Measurements from ENCODE around the gene ABRAXAS1. TPM values are rescaled to one million over a fixed set of nuclear protein-coding genes. Genes with fewer than 3 reads are reported as not detected.

Gene ABRAXAS1
- total RNA-seq, 1 experiment from 2014 or later, result 14.2 TPM

DNA sequence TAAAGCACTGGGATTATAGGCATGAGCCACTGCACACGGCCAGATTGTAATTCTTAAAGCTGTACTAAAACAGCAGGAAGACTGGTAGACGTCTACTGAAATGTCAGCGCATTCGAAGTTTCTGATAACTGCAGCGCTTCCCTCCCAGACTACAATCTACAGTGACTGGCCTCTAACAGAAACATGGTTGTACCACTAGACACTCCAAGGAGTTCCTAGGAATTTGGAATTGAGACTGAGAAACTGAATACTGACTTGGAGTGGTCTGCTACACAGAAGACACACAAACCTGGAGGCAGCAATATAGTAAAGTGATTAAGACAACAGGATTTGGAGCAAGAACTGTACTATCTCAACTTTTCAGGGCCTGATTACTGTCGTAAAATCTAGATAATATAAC lies 30.2 kb downstream of the ABRAXAS1 start:
- DNase-seq (ENCODE audit: low read depth), result peak; percentile 8

- DNase-seq (ENCODE audit: low read depth), result no peak
Observed at GRCh38 chr4:83449009-83449408, 35.9 kb downstream of the ABRAXAS1 start.

DNA sequence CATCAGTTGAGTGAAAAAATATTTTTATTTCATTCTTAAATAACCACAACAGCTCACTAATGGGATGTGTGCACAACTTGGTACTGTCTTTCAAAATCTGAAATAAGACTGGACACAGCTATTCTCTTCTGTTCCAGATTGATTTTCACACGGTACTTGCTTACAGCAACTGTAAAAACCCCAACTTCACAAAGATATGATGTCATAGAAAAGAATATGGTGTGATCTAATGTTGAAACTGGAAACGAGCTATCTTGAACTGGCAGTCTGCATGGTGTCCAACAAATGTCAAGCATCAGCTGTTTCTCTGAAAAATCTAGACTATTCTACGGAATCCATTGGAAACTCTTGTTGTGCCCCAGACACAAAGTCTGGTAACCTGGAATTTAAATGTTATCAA lies 44.0 kb downstream of the ABRAXAS1 start:
- DNase-seq (ENCODE audit: low read depth), result no peak

DNA sequence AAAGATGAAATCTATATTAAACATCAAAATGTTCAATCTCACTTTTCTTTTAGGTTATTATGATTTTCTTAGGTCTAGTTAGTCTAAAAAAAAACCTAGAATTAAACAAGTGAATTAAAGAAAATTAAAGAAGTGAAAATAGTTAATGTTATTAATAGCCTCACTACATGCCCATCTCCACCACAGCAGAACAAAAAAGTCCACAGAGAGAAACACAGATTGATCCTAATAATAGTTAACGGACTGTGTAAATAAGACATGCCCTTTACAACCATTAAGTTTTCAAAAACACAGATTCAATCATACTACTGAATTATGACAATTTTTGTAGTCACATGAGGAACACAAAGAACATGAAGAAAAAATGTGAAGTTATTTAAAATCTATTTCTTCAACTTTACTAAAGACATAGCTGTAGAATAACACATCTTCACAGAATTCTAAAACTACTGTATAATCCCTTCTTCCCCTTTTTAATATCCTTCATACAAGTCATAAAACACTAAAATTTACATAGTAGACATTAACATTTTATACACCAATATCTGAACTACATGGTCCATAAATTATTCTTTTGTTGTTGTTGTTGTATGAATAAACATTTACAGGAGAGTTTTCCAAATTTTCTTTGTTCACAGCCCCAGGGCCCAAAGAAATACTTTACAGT lies 44.6 kb downstream of the ABRAXAS1 start:
- DNase-seq (ENCODE audit: low read depth), result no peak

DNA sequence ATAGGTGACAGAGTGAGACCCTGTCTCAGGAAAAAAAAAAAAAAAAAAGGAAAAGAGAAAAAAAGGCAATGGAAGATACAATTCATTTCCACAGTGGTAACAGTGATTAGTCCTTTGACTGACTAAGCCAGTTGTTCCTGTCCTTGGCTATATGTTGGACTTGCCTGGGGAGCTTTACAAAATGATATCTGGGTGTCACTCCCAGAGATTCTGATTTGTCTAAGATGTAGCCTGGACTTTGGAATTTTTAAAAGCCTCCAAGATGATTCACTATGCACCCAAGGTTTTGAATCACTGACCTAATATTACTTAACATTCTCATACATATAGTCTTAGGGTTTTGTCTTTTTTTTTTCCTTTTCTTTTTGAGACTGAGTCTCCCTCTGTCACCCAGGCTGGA lies 46.2 kb downstream of the ABRAXAS1 start:
- DNase-seq (ENCODE audit: low read depth), result peak; percentile 4

- DNase-seq (ENCODE audit: low read depth), result no peak
Observed at GRCh38 chr4:83436680-83437079, 48.2 kb downstream of the ABRAXAS1 start.

GRCh38 chr4:83431200-83431599 lies 53.7 kb downstream of the ABRAXAS1 start:
- no peak for DNase-seq (ENCODE audit: low read depth)

- no peak for DNase-seq (ENCODE audit: low read depth)
Observed at GRCh38 chr4:83418211-83418610, 66.7 kb downstream of the ABRAXAS1 start.

- no peak for DNase-seq (ENCODE audit: low read depth)
Observed at GRCh38 chr4:83417566-83417965, 67.3 kb downstream of the ABRAXAS1 start.

- peak; percentile 54 for DNase-seq (ENCODE audit: low read depth)
Observed at GRCh38 chr4:83413676-83414075, 71.2 kb downstream of the ABRAXAS1 start.

Other genes with a start within 250 kb of the ABRAXAS1 start
- gene COQ2, start 200.3 kb downstream of the ABRAXAS1 start, total RNA-seq (2014; rRNA removed), result 25.5 and 29.8 TPM in 2 replicates
- 2.1 and 2.2 TPM in 2 replicates for gene HPSE, start 150.3 kb downstream of the ABRAXAS1 start, total RNA-seq (2014; rRNA removed)
- 9.4 and 14.5 TPM in 2 replicates for gene HELQ, start 29.3 kb downstream of the ABRAXAS1 start, total RNA-seq (2014; rRNA removed)
- 22.1 and 23.7 TPM in 2 replicates for gene MRPS18C, start 29.0 kb downstream of the ABRAXAS1 start, total RNA-seq (2014; rRNA removed)
- 1.5 and 2.3 TPM in 2 replicates for gene GPAT3, start 51.0 kb upstream of the ABRAXAS1 start, total RNA-seq (2014; rRNA removed)